NCI-H2081 (cell line): ENCODE results near the gene TOB2.

Experiments used
- DNase-seq, 2 experiments: peaks; one replicate each; lab custom pipeline; 2025; lab: John Stamatoyannopoulos, UW

TOB2 gene

GRCh38 chr22:41384128-41384527 lies 62.5 kb downstream of the TOB2 start:
- no peak for DNase-seq
